ENCODE results near the gene NDST3.
A peak's percentile ranks its signal among the peaks of the same experiment; 100 is the strongest.

Gene NDST3

GRCh38 chr4:118224243-118224829 is 190.1 kb downstream of the NDST3 start:
- no peak for DNase-seq
- Mint-ChIP-seq H3K27ac (no peak overlapping the region), H3K4me3 (no peak overlapping the region), H3K36me3 (ENCODE audit: low read depth) (no peaks in the 10 kb centered on the region), H3K9me3 (no peaks in the 10 kb centered on the region), H3K27me3 (ENCODE audit: low read depth, poor library complexity) (peaks cover 4% of the 10 kb centered on the region), H3K4me1 (no peaks in the 10 kb centered on the region)
- TF ChIP-seq CTCF (IDR thresholded peaks at IDR 0.05): peak; percentile 71

- no peak for TF ChIP-seq CTCF (IDR thresholded peaks at IDR 0.05)
- Mint-ChIP-seq H3K27me3 (ENCODE audit: low read depth, poor library complexity) (no peaks in the 10 kb centered on the region), H3K4me3 (no peak overlapping the region), H3K27ac (no peak overlapping the region), H3K36me3 (ENCODE audit: low read depth) (no peaks in the 10 kb centered on the region), H3K4me1 (no peaks in the 10 kb centered on the region), H3K9me3 (no peaks in the 10 kb centered on the region)
- no peak for DNase-seq
Measured at GRCh38 chr4:118225511-118225910, 191.2 kb downstream of the NDST3 start.

- no peak for TF ChIP-seq CTCF (IDR thresholded peaks at IDR 0.05)
- no peak for DNase-seq
- Mint-ChIP-seq H3K27me3 (ENCODE audit: low read depth, poor library complexity) (no peaks in the 10 kb centered on the region), H3K36me3 (ENCODE audit: low read depth) (no peaks in the 10 kb centered on the region), H3K4me1 (no peaks in the 10 kb centered on the region), H3K9me3 (no peaks in the 10 kb centered on the region), H3K4me3 (no peak overlapping the region), H3K27ac (no peak overlapping the region)
Measured at GRCh38 chr4:118226311-118227010, 192.2 kb downstream of the NDST3 start.

- Mint-ChIP-seq H3K27me3 (ENCODE audit: low read depth, poor library complexity) (peaks cover 5% of the 10 kb centered on the region), H3K4me1 (no peaks in the 10 kb centered on the region), H3K27ac (no peak overlapping the region), H3K9me3 (no peaks in the 10 kb centered on the region), H3K36me3 (ENCODE audit: low read depth) (no peaks in the 10 kb centered on the region), H3K4me3 (no peak overlapping the region)
- no peak for DNase-seq
- TF ChIP-seq CTCF (IDR thresholded peaks at IDR 0.05): no peak
Measured at GRCh38 chr4:118235566-118236120, 201.4 kb downstream of the NDST3 start.

GRCh38 chr4:118237531-118237930 is 203.2 kb downstream of the NDST3 start:
- DNase-seq: no peak
- no peaks in the 10 kb centered on the region for H3K36me3 Mint-ChIP-seq (ENCODE audit: low read depth)
- no peak for TF ChIP-seq CTCF (IDR thresholded peaks at IDR 0.05)
- no peak overlapping the region for H3K4me3 Mint-ChIP-seq
- H3K27me3 Mint-ChIP-seq (ENCODE audit: low read depth, poor library complexity): peaks cover under 1% of the 10 kb centered on the region
- no peaks in the 10 kb centered on the region for H3K9me3 Mint-ChIP-seq
- H3K27ac Mint-ChIP-seq: no peak overlapping the region
- H3K4me1 Mint-ChIP-seq: no peaks in the 10 kb centered on the region
